Forelimb muscle (tissue), 1 donor: Measurements from ENCODE around the gene OPRM1. TPM values are rescaled to one million over a fixed set of nuclear protein-coding genes. Genes with fewer than 3 reads are reported as not detected.

Experiments
- DNase-seq: peaks from one replicate; pipeline ENCODE4 v3.0.0-alpha.2; 2013; ENCODE audit warnings: low read depth
- polyA plus RNA-seq: library from polyadenylated mRNA; unstranded; fragments of 120-200 nt; gene quantifications from one replicate; pipeline ENCODE4 v1.2.1, GENCODE V29; 2013; ENCODE audit not compliant: insufficient read length

Gene OPRM1
- polyA plus RNA-seq, 1 donor = 0.05 TPM

GRCh38 chr6:154276810-154277628 lies 238.0 kb downstream of the OPRM1 start:
- DNase-seq = peak; percentile 39

GRCh38 chr6:154277629-154278017 lies 238.6 kb downstream of the OPRM1 start:
- no peak for DNase-seq

- no peak for DNase-seq
Measured at GRCh38 chr6:154280521-154280920, 241.5 kb downstream of the OPRM1 start.

- no peak for DNase-seq
Measured at GRCh38 chr6:154284313-154284853, 245.3 kb downstream of the OPRM1 start.

GRCh38 chr6:154285826-154286225 lies 246.8 kb downstream of the OPRM1 start:
- no peak for DNase-seq

GRCh38 chr6:154289818-154290508 lies 250.9 kb downstream of the OPRM1 start:
- no peak for DNase-seq

- no peak for DNase-seq
Measured at GRCh38 chr6:154292066-154292465, 253.0 kb downstream of the OPRM1 start.

GRCh38 chr6:154292855-154293519 lies 253.9 kb downstream of the OPRM1 start:
- no peak for DNase-seq

- no peak for DNase-seq
Measured at GRCh38 chr6:154295733-154296132, 256.7 kb downstream of the OPRM1 start.
